Stomach (tissue), 4 donors: ENCODE results near the gene C3orf70.

Experiments used
- EP300 ChIP-seq: sonication (generic); formaldehyde crosslinking; IDR thresholded peaks from one replicate; pipeline ENCODE4 v1.6.1; 2017; ENCODE audit warnings: antibody characterized with exemption
- POLR2A ChIP-seq, 4 donors: fragments of 450-650 bp; IDR thresholded peaks; one replicate each; pipeline ENCODE4 v1.6.1; 2016; ENCODE audit warnings: antibody characterized with exemption in 4 of 4, control low read depth in 2 of 4, mild to moderate bottlenecking in 1 of 4, moderate library complexity in 1 of 4
- TF ChIP-seq, protein P1 (sequence below), 7 experiments: fragments of 450-650 bp in 4 of 7; fragments of 200-600 bp in 3 of 7; sonication (generic) in 3 of 7; IDR thresholded peaks; one replicate each; pipeline ENCODE4 v1.5.1; 2016 to 2019; ENCODE audit warnings: antibody characterized with exemption in 7 of 7, control low read depth in 2 of 7, mild to moderate bottlenecking in 1 of 7

DNA sequence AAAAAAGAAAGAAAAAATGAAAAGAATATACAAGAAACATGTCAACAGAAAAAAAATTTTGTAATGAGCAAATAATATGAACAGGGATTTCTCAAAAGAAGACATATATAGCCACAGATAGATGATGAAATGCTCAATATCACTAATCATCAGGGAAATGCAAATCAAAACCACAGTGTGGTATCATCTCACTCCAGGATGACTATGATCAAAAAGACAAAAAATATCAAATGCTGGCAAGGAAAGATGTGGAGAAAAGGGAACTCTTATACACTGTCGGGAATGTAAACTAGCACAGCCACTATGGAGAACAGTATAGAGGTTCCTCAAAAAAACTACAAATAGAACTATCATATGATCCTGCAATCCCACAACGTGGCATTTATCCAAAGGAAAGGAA, 94.1 kb downstream of the C3orf70 start:
- TF ChIP-seq, protein P1, sequence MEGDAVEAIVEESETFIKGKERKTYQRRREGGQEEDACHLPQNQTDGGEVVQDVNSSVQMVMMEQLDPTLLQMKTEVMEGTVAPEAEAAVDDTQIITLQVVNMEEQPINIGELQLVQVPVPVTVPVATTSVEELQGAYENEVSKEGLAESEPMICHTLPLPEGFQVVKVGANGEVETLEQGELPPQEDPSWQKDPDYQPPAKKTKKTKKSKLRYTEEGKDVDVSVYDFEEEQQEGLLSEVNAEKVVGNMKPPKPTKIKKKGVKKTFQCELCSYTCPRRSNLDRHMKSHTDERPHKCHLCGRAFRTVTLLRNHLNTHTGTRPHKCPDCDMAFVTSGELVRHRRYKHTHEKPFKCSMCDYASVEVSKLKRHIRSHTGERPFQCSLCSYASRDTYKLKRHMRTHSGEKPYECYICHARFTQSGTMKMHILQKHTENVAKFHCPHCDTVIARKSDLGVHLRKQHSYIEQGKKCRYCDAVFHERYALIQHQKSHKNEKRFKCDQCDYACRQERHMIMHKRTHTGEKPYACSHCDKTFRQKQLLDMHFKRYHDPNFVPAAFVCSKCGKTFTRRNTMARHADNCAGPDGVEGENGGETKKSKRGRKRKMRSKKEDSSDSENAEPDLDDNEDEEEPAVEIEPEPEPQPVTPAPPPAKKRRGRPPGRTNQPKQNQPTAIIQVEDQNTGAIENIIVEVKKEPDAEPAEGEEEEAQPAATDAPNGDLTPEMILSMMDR (IDR thresholded peaks at IDR 0.05) = no peak
- TF ChIP-seq POLR2A (IDR thresholded peaks at IDR 0.05) (no peak), EP300 (no peak)
